ENCODE data around the gene GNA14.
"Not testable (repeated sequence)": the region's sequence is repeated elsewhere in the genome, so short reads cannot be mapped to it uniquely, and the experiment has no call there.

The GNA14 gene

GRCh38 chr9:77648234-77649108 lies at the start of gene GNA14:
GNA14 (minus strand) TSS chr9:77648322; CDS start chr9:77647793, 529 bp downstream.
- DNase-seq (ENCODE audit: low read depth), result no peak

GRCh38 chr9:77697238-77697984 lies 49.3 kb upstream of the GNA14 start:
- DNase-seq (ENCODE audit: low read depth), result no peak

- not testable (repeated sequence) for DNase-seq (ENCODE audit: low read depth)
These were observed 42.6 kb upstream of the GNA14 start for GRCh38 chr9:77690723-77691122.

- not testable (repeated sequence) for DNase-seq (ENCODE audit: low read depth)
These were observed 42.0 kb upstream of the GNA14 start for GRCh38 chr9:77690119-77690518.

- DNase-seq (ENCODE audit: low read depth), result not testable (repeated sequence)
These were observed 39.6 kb upstream of the GNA14 start for GRCh38 chr9:77687737-77688136.

GRCh38 chr9:77680581-77680980 lies 32.5 kb upstream of the GNA14 start:
- DNase-seq (ENCODE audit: low read depth), result no peak

GRCh38 chr9:77679661-77680368 lies 31.7 kb upstream of the GNA14 start:
- no peak for DNase-seq (ENCODE audit: low read depth)

GRCh38 chr9:77679088-77679487 lies 31.0 kb upstream of the GNA14 start:
- no peak for DNase-seq (ENCODE audit: low read depth)

GRCh38 chr9:77677957-77678535 lies 29.9 kb upstream of the GNA14 start:
- no peak for DNase-seq (ENCODE audit: low read depth)

GRCh38 chr9:77677397-77677796 lies 29.3 kb upstream of the GNA14 start:
- DNase-seq (ENCODE audit: low read depth), result no peak

- peak; percentile 74 for DNase-seq (ENCODE audit: low read depth)
These were observed 26.0 kb upstream of the GNA14 start for GRCh38 chr9:77673941-77674791.

GRCh38 chr9:77672183-77672582 lies 24.1 kb upstream of the GNA14 start:
- DNase-seq (ENCODE audit: low read depth), result no peak

- DNase-seq (ENCODE audit: low read depth), result no peak
These were observed 19.0 kb upstream of the GNA14 start for GRCh38 chr9:77667151-77667550.

GRCh38 chr9:77663754-77664153 lies 15.6 kb upstream of the GNA14 start:
- DNase-seq (ENCODE audit: low read depth), result peak; percentile 14

- DNase-seq (ENCODE audit: low read depth), result no peak
These were observed 13.5 kb upstream of the GNA14 start for GRCh38 chr9:77661566-77662085.

GRCh38 chr9:77659926-77660325 lies 11.8 kb upstream of the GNA14 start:
- DNase-seq (ENCODE audit: low read depth), result no peak

GRCh38 chr9:77651203-77651602 lies 3.1 kb upstream of the GNA14 start:
- no peak for DNase-seq (ENCODE audit: low read depth)

- DNase-seq (ENCODE audit: low read depth), result peak; percentile 12
These were observed 1.1 kb upstream of the GNA14 start for GRCh38 chr9:77649109-77649812.

GRCh38 chr9:77647267-77648233 lies 572 bp downstream of the GNA14 start:
- DNase-seq (ENCODE audit: low read depth), result peak; percentile 9
